ENCODE data around the gene OSTF1. TPM values are rescaled to one million over a fixed set of nuclear protein-coding genes. Genes with fewer than 3 reads are reported as not detected.

Gene OSTF1
- total RNA-seq, 2 donors from 2014 or later = 24.5 to 35.8 TPM

GRCh38 chr9:75152416-75152815 is 64.1 kb downstream of the OSTF1 start:
- TF ChIP-seq POLR2A (IDR thresholded peaks at IDR 0.05) = no peak
- no peak for TF ChIP-seq CTCF (IDR thresholded peaks at IDR 0.05)
- TF ChIP-seq POLR2AphosphoS5 (IDR thresholded peaks at IDR 0.05) = no peak
- Histone ChIP-seq H3K27me3 (replicated peaks; ENCODE audit: insufficient read depth) (no peaks in the 10 kb centered on the region), H3K9me3 (no peaks in the 10 kb centered on the region), H3K4me1 (replicated peaks) (no peaks in the 10 kb centered on the region), H3K36me3 (no peaks in the 10 kb centered on the region), H3K27ac (no peak overlapping the region), H3K4me3 (no peak overlapping the region)
- 96% methylated on average over 5 of the region's 5 CpGs for WGBS
- intact Hi-C loops (cut with DNase I) = no loop called here
- DNase-seq (ENCODE audit: low spot score) = no peak

- H3K4me1 ChIP-seq (replicated peaks) = no peaks in the 10 kb centered on the region
- H3K4me3 ChIP-seq = no peak overlapping the region
- H3K27ac ChIP-seq = no peak overlapping the region
- H3K9me3 ChIP-seq = no peaks in the 10 kb centered on the region
- TF ChIP-seq CTCF (IDR thresholded peaks at IDR 0.05) (no peak), POLR2AphosphoS5 (IDR thresholded peaks at IDR 0.05) (no peak), POLR2A (IDR thresholded peaks at IDR 0.05) (no peak)
- WGBS = 100% methylated on average over 1 of the region's 1 CpG
- H3K36me3 ChIP-seq = no peaks in the 10 kb centered on the region
- intact Hi-C loops (cut with DNase I) = no loop called here
- H3K27me3 ChIP-seq (replicated peaks; ENCODE audit: insufficient read depth) = no peaks in the 10 kb centered on the region
- no peak for DNase-seq (ENCODE audit: low spot score)
Measured at GRCh38 chr9:75156858-75157257, 68.5 kb downstream of the OSTF1 start.

GRCh38 chr9:75161116-75161857 is 73.0 kb downstream of the OSTF1 start:
- 80% methylated on average over 2 of the region's 2 CpGs for WGBS

GRCh38 chr9:75163764-75164163 is 75.5 kb downstream of the OSTF1 start:
- DNase-seq (ENCODE audit: low spot score) = no peak
- WGBS = 94% methylated on average over 5 of the region's 5 CpGs
- Histone ChIP-seq H3K27me3 (replicated peaks; ENCODE audit: insufficient read depth) (no peaks in the 10 kb centered on the region), H3K4me3 (no peak overlapping the region), H3K36me3 (no peaks in the 10 kb centered on the region), H3K4me1 (replicated peaks) (no peaks in the 10 kb centered on the region), H3K9me3 (no peaks in the 10 kb centered on the region), H3K27ac (no peak overlapping the region)
- no peak for TF ChIP-seq POLR2A (IDR thresholded peaks at IDR 0.05)
- no peak for TF ChIP-seq CTCF (IDR thresholded peaks at IDR 0.05)
- no peak for TF ChIP-seq POLR2AphosphoS5 (IDR thresholded peaks at IDR 0.05)
- intact Hi-C loops (cut with DNase I) = no loop called here

More at GRCh38 chr9:75161116-75161857, 73.0 kb downstream of the OSTF1 start:
- Histone ChIP-seq H3K27ac (no peak overlapping the region), H3K4me3 (no peak overlapping the region), H3K9me3 (no peaks in the 10 kb centered on the region), H3K4me1 (replicated peaks) (no peaks in the 10 kb centered on the region), H3K36me3 (no peaks in the 10 kb centered on the region), H3K27me3 (replicated peaks; ENCODE audit: insufficient read depth) (no peaks in the 10 kb centered on the region)
- no peak for TF ChIP-seq POLR2A (IDR thresholded peaks at IDR 0.05)
- intact Hi-C loops (cut with DNase I) = no loop called here
- DNase-seq (ENCODE audit: low spot score) = no peak

- intact Hi-C loops (cut with DNase I) = no loop called here
- Histone ChIP-seq H3K27ac (no peak overlapping the region), H3K36me3 (no peaks in the 10 kb centered on the region), H3K4me3 (no peak overlapping the region), H3K9me3 (no peaks in the 10 kb centered on the region), H3K27me3 (replicated peaks; ENCODE audit: insufficient read depth) (no peaks in the 10 kb centered on the region), H3K4me1 (replicated peaks) (no peaks in the 10 kb centered on the region)
- DNase-seq (ENCODE audit: low spot score) = no peak
- no peak for TF ChIP-seq POLR2A (IDR thresholded peaks at IDR 0.05)
- no peak for TF ChIP-seq CTCF (IDR thresholded peaks at IDR 0.05)
- TF ChIP-seq POLR2AphosphoS5 (IDR thresholded peaks at IDR 0.05) = no peak
Measured at GRCh38 chr9:75164573-75164972, 76.3 kb downstream of the OSTF1 start.

All from prostate gland (tissue), 2 donors.